ENCODE data around the gene SEH1L. TPM values are rescaled to one million over a fixed set of nuclear protein-coding genes. Genes with fewer than 3 reads are reported as not detected.
"Not testable (repeated sequence)": the region's sequence is repeated elsewhere in the genome, so short reads cannot be mapped to it uniquely, and the experiment has no call there.

Gene SEH1L
- polyA plus RNA-seq, 4 donors: 24.7 to 46.6 (median 40.9) TPM

DNA sequence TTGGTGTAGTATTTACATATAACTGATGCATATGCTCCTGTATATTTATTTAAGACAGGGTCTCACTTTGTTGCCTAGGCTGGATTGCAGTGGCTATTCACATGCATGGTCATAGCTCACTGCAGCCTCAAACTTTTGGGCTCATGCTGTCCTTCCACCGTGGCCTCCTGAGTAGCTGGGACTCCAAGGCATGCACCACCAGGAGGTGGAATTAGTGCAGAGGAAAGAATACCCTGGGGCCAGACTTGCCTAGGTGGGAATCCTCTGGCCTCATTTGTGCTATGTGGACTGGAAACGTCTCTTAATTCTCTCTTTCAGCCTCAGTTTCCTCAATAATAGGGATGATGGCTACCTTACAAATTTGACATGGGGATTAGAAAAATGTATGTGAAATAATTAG lies 45.6 kb downstream of the SEH1L start:
- no peak for DNase-seq (ENCODE audit: low read depth in 4 of 4, low spot score in 3 of 4)

- DNase-seq (ENCODE audit: low read depth in 4 of 4, low spot score in 3 of 4): no peak
Measured at GRCh38 chr18:12995424-12995823, 47.6 kb downstream of the SEH1L start.

- no peak for DNase-seq (ENCODE audit: low read depth in 4 of 4, low spot score in 3 of 4)
Measured at GRCh38 chr18:12995952-12996477, 48.2 kb downstream of the SEH1L start.

- no peak for DNase-seq (ENCODE audit: low read depth in 4 of 4, low spot score in 3 of 4)
Measured at GRCh38 chr18:12996661-12997292, 49.0 kb downstream of the SEH1L start.

- DNase-seq (ENCODE audit: low read depth in 4 of 4, low spot score in 3 of 4): not testable (repeated sequence)
Measured at GRCh38 chr18:12997330-12997729, 49.5 kb downstream of the SEH1L start.

GRCh38 chr18:12998332-12999060 lies 50.7 kb downstream of the SEH1L start:
- no peak for DNase-seq (ENCODE audit: low read depth in 4 of 4, low spot score in 3 of 4)

GRCh38 chr18:13003466-13003896 lies 55.7 kb downstream of the SEH1L start:
- DNase-seq (ENCODE audit: low read depth in 4 of 4, low spot score in 3 of 4): no peak

DNA sequence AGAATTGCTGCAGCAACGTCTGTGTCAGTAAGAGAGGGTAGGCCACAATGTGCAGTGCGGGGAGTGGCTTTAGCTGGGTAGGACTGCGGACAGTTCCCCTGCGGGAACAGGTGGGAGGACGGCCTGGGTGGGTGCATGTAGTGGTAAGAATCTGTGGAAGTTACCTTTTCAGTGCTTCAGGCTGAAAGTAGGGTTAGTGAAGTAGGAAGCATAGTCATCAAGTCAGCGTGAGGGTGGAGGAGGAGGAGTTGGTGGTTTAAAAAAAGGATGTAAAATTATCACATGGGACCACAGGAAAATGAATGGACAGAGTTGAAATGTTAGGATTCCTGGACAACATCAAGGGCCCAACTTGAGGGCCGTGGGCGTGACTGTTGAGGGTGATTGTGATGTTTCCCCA lies 56.6 kb downstream of the SEH1L start:
- no peak for DNase-seq (ENCODE audit: low read depth in 4 of 4, low spot score in 3 of 4)

GRCh38 chr18:13005289-13005688 lies 57.5 kb downstream of the SEH1L start:
- no peak for DNase-seq (ENCODE audit: low read depth in 4 of 4, low spot score in 3 of 4)

GRCh38 chr18:13006531-13007247 lies 58.9 kb downstream of the SEH1L start:
- no peak for DNase-seq (ENCODE audit: low read depth in 4 of 4, low spot score in 3 of 4)

DNA sequence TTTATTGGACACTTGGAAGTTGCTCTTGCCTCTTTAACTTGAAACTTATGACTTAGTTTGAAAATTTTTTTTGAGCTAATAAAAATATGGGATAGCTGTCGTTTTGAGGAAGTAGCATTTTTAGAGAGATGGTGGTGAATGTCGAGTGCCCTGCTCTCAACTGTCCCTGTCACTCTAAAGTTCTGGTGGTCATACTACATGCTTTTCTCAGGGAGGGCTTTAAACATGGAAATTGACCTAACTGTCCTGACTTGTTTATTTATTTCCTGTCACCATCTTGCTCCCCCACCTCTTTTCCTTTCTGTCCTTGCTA lies 59.4 kb downstream of the SEH1L start:
- DNase-seq (ENCODE audit: low read depth in 4 of 4, low spot score in 3 of 4): no peak

- no peak for DNase-seq (ENCODE audit: low read depth in 4 of 4, low spot score in 3 of 4)
Measured at GRCh38 chr18:13011719-13012118, 63.9 kb downstream of the SEH1L start.

GRCh38 chr18:13014232-13014631 lies 66.4 kb downstream of the SEH1L start:
- DNase-seq (ENCODE audit: low read depth in 4 of 4, low spot score in 3 of 4): no peak

- no peak for DNase-seq (ENCODE audit: low read depth in 4 of 4, low spot score in 3 of 4)
Measured at GRCh38 chr18:13014818-13015217, 67.0 kb downstream of the SEH1L start.

- no peak for DNase-seq (ENCODE audit: low read depth in 4 of 4, low spot score in 3 of 4)
Measured at GRCh38 chr18:13017247-13017875, 69.5 kb downstream of the SEH1L start.

DNA sequence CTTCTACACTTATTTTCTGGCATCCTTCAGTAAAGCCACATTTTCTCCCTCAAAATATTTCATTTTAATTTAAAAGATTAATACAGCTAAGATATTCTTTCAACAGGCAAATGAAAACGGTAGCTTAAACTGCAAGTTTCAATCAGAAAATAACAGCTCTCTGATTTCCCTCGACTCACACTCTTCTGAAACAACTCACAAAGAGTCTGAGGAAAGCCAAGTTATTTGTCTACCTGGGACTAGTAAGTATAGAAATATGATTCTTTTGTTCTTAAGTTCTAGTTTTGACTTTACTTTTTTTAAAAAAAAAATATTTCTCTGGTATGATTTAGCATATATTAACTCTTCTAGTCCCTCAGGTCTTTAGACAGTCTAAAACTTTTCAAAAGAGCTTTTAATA lies 70.6 kb downstream of the SEH1L start:
- DNase-seq (ENCODE audit: low read depth in 4 of 4, low spot score in 3 of 4): no peak

GRCh38 chr18:13019301-13019700 lies 71.5 kb downstream of the SEH1L start:
- DNase-seq (ENCODE audit: low read depth in 4 of 4, low spot score in 3 of 4): no peak

DNA sequence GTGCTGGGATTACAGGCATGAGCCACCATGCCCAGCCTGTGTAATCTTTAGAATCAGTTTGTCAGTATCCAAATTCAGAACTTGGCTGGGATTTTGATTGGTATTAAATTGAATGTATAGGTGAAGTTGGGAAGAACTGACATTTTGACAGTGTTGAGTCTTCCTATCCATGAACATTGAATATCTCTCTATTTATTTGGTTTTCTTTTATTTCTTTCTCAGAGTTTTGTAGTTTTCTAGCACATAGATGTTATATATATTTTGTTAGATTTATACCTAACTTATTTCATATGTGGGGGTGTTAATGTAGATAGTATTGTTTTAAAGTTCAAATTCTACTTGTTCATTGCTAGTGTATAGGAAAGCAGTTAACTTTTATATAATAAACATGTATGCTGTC lies 74.8 kb downstream of the SEH1L start:
- DNase-seq (ENCODE audit: low read depth in 4 of 4, low spot score in 3 of 4): no peak

GRCh38 chr18:13025233-13025632 lies 77.4 kb downstream of the SEH1L start:
- DNase-seq (ENCODE audit: low read depth in 4 of 4, low spot score in 3 of 4): no peak

GRCh38 chr18:13026583-13027270 lies 78.9 kb downstream of the SEH1L start:
- no peak for DNase-seq (ENCODE audit: low read depth in 4 of 4, low spot score in 3 of 4)

GRCh38 chr18:13028869-13029268 lies 81.1 kb downstream of the SEH1L start:
- DNase-seq (ENCODE audit: low read depth in 4 of 4, low spot score in 3 of 4): no peak
